NT2/D1 (cell line): Measurements from ENCODE around the gene KMT5B.

Experiments
- SUZ12 ChIP-seq: IDR thresholded peaks from 2 replicates; pipeline ENCODE4 v1.6.1; 2011; ENCODE audit not compliant: insufficient read length, insufficient read depth; ENCODE audit errors: extremely low read depth
- YY1 ChIP-seq: IDR thresholded peaks from 2 replicates; pipeline ENCODE4 v1.6.1; 2011; ENCODE audit not compliant: insufficient read length, insufficient read depth
- ZNF274 ChIP-seq: IDR thresholded peaks from 2 replicates; pipeline ENCODE4 v1.6.1; 2011; ENCODE audit warnings: mild to moderate bottlenecking, low read depth, low read length

- TF ChIP-seq YY1 (no peak), SUZ12 (no peak), ZNF274 (no peak)
Observed at GRCh38 chr11:68179847-68180246, 33.2 kb downstream of the KMT5B start.
